HL-60/S4 treated with retinoic acid at 250 ng/mL for 4 days and 3 days (cell line): ENCODE data around the gene ANKEF1.

Source experiments
- in situ Hi-C: fragments of 300-500 bp; cut with MboI; formaldehyde crosslinking; loops from 2 replicates; pipeline ENCODE4 v1.7.0; 2022; ENCODE audit warnings: low sequenced_read_pairs

Gene ANKEF1

GRCh38 chr20:10078403-10078802 lies 43.6 kb downstream of the ANKEF1 start:
- in situ Hi-C loops: no loop called here

GRCh38 chr20:10079964-10080363 lies 45.2 kb downstream of the ANKEF1 start:
- in situ Hi-C loops: no loop called here

GRCh38 chr20:10080574-10080973 lies 45.8 kb downstream of the ANKEF1 start:
- in situ Hi-C loops: no loop called here

DNA sequence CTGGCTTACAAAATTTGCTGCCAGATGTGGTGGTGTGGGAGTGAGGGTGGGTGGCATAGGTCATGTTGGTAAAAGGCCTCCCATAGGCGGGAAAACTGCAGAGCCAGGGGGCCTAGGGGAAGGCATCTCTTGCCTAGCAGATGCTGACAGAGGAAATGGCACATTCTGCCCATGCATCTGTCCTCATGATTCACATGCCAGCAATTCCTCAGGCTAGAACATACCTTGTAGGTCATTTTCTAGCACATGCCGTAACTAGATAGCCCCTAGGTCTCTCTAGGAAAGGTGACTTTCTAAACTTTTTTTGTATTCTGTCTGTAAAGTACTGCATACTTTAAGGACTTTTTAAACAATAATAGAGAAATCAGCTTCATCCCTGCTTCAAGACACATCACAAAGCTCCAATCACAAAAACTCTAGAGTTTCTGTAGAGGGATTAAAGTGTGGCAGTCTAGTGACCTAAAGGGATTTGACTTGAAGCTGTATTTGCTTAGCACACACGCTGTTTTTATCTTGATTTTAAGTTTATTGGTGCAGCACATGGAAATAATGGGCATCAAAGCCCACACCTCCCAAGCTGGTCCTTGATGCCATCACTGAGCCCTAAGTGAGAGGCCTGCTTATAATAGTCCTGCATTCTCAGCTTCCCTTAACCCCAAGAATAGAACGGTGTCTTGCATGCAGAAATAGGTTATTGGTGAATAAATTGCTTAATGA lies 55.2 kb downstream of the ANKEF1 start:
- in situ Hi-C loops: no loop called here

DNA sequence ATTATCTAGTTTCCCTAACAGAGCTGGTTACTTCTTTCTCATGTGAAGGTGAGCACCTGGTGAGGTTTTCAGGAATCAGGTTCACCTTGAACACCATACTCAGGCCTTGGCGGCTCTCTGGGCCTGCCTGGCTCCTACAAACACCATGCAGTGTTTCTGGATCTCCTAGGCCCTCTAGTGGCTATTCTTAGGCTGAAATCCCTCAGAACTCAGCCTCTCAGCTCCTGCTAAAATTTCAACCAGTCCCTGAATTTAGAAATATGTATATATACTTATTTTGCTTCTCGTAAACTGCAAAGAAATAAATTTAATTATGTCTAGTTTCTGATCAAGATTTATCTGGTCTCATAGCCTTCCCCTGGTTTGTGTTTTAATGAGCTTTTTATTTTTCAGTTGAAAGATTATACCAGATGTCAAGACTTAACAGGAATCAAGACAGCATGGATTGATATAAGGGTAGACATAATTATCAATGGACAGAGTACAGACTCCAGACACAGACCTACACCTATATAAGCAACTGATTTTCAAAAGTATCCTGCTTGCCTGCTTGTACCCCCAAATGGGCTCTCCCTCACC lies 55.9 kb downstream of the ANKEF1 start:
- in situ Hi-C loops: no loop called here

DNA sequence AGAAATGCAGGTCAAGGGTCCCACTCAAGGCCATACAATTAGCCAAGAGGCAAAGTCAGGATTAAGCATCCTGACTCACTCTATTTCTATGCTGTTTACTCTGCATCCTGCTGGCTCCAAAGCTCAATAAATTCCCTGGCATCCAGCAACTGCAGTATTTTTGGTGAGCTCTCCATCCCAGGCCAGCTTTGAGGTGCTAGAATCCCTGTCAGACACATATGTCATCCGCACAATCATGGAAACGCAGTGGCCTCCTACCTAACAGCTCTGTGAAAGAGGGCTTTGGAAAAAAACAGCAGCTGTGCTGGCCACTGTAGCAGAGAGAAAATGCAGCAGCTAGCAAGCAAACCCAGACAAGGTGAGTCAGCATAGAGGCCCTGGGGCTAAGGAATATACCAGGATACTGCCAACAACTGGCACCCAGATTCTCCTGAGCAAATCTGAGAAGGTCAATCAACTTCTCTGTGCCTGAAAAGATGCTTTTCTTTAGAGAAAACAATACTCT lies 58.4 kb downstream of the ANKEF1 start:
- in situ Hi-C loops: no loop called here

DNA sequence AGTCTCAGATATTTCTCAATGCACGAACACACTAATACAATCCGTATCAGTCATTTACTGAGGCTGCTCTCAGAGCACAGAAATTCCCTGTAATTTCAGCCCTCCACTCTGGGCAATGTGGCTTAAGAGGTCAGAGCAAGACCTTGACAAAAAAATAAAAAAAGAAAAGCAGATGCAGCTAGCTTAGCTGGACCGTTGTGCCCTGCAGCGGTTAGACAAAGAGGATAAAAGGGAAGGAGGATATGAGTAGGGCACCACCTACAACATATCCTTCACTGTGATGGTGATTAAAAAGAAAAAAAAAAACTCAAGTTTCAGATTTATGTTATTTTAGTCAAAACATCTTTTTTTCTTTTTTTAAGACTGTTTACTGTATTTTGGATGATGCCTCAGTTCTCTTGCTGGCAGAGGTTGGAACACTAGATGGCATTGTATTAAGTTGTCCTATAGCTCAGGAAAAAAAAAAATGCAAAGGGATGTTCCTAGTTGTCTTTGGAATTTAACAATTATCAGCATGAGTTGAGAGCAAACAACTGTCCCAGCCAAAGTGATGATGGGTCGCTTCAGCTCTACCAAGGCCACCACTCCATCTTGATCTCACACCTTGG lies 59.9 kb downstream of the ANKEF1 start:
- in situ Hi-C loops: no loop called here

DNA sequence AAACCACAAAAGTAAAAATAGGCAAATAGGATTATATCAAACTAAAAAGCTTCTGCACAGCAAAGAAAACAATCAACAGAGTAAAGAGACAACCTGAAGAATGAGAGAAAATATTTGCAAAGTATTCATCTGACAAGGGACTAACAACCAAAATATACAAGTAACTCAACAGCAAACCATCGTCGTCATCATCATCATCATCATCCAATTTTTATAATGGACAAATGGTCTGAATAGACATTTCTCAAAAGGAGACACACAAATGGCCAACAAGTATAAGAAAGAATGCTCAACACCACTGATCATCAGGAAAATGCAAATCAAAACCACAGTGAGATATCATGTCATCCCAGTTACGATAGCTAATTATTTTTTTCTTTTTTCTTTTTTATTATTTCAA lies 62.0 kb downstream of the ANKEF1 start:
- in situ Hi-C loops: no loop called here

DNA sequence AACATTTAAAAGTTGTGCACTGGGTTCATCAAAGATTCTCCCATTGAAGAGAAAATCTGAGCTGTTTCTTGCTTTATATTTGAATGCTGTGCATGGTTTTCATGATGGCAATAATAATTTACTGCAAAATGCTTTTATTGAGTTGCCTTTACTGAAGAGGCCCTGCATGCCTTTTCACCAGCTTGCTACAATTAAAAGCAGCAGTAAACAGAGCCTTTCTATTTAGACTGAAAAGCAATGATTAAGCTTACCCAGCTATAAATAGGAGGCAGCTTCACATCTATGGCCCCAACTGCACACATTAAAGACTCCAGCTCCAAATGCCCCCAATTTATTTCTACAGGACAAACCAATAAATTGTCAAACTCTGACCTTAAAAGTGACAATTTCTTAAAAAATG lies 70.3 kb downstream of the ANKEF1 start:
- in situ Hi-C loops: no loop called here
